IPS-15b (cell line): ENCODE data around the gene PRG2.

Experiments used
- H3K27me3 ChIP-seq: one replicate; pipeline ENCODE4 v1.6.1; 2013; ENCODE audit warnings: low read length; ENCODE audit not compliant: control insufficient read depth, insufficient read depth
- H3K36me3 ChIP-seq: one replicate; pipeline ENCODE4 v1.6.1; 2013; ENCODE audit warnings: low read length; ENCODE audit not compliant: control insufficient read depth, insufficient read depth
- H3K4me1 ChIP-seq: one replicate; pipeline ENCODE4 v1.6.1; 2013; ENCODE audit warnings: mild to moderate bottlenecking, low read length; ENCODE audit not compliant: control insufficient read depth, insufficient read depth
- H3K4me3 ChIP-seq: one replicate; pipeline ENCODE4 v1.5.1; 2013; ENCODE audit warnings: low read depth, low read length
- H3K9ac ChIP-seq: one replicate; pipeline ENCODE4 v1.6.1; 2013; ENCODE audit warnings: low read depth, mild to moderate bottlenecking, low read length
- H3K9me3 ChIP-seq: one replicate; pipeline ENCODE4 v1.6.1; 2013; ENCODE audit warnings: mild to moderate bottlenecking, low read length; ENCODE audit not compliant: control insufficient read depth, insufficient read depth

PRG2 gene

GRCh38 chr11:57390535-57390934 lies at the start of gene PRG2:
Gene PRG2, minus strand, starts transcription at chr11:57390650. Its CDS starts 706 bp downstream, at chr11:57389944.
- no peak within 1 kb of the TSS for H3K4me3 ChIP-seq
- no peaks in the 10 kb centered on the region for H3K36me3 ChIP-seq
- peaks cover 14% of the 10 kb centered on the region for H3K27me3 ChIP-seq
- H3K4me1 ChIP-seq = no peaks in the 10 kb centered on the region
- no peak within 1 kb of the TSS for H3K9ac ChIP-seq
- H3K9me3 ChIP-seq = no peaks in the 10 kb centered on the region

GRCh38 chr11:57439786-57440185 lies 49.3 kb upstream of the PRG2 start:
- Histone ChIP-seq H3K9ac (no peak overlapping the region), H3K27me3 (no peaks in the 10 kb centered on the region), H3K4me3 (no peak overlapping the region), H3K4me1 (no peaks in the 10 kb centered on the region), H3K9me3 (no peaks in the 10 kb centered on the region), H3K36me3 (no peaks in the 10 kb centered on the region)

- no peaks in the 10 kb centered on the region for H3K27me3 ChIP-seq
- no peaks in the 10 kb centered on the region for H3K9me3 ChIP-seq
- no peak overlapping the region for H3K9ac ChIP-seq
- no peaks in the 10 kb centered on the region for H3K4me1 ChIP-seq
- no peak overlapping the region for H3K4me3 ChIP-seq
- H3K36me3 ChIP-seq = no peaks in the 10 kb centered on the region
Observed at GRCh38 chr11:57438345-57439285, 48.2 kb upstream of the PRG2 start.

GRCh38 chr11:57436031-57436430 lies 45.6 kb upstream of the PRG2 start:
- Histone ChIP-seq H3K9ac (no peak overlapping the region), H3K4me1 (no peaks in the 10 kb centered on the region), H3K27me3 (no peaks in the 10 kb centered on the region), H3K9me3 (no peaks in the 10 kb centered on the region), H3K4me3 (no peak overlapping the region), H3K36me3 (no peaks in the 10 kb centered on the region)

- H3K4me3 ChIP-seq = no peak overlapping the region
- no peaks in the 10 kb centered on the region for H3K4me1 ChIP-seq
- no peaks in the 10 kb centered on the region for H3K36me3 ChIP-seq
- no peaks in the 10 kb centered on the region for H3K9me3 ChIP-seq
- H3K27me3 ChIP-seq = no peaks in the 10 kb centered on the region
- no peak overlapping the region for H3K9ac ChIP-seq
Observed at GRCh38 chr11:57434640-57435546, 44.4 kb upstream of the PRG2 start.

- H3K9ac ChIP-seq = no peak overlapping the region
- H3K9me3 ChIP-seq = no peaks in the 10 kb centered on the region
- no peaks in the 10 kb centered on the region for H3K4me1 ChIP-seq
- H3K27me3 ChIP-seq = peaks cover 20% of the 10 kb centered on the region
- H3K4me3 ChIP-seq = no peak overlapping the region
- no peaks in the 10 kb centered on the region for H3K36me3 ChIP-seq
Observed at GRCh38 chr11:57432714-57433163, 42.3 kb upstream of the PRG2 start.

- H3K27me3 ChIP-seq = peaks cover 25% of the 10 kb centered on the region
- no peak overlapping the region for H3K4me3 ChIP-seq
- no peaks in the 10 kb centered on the region for H3K9me3 ChIP-seq
- H3K4me1 ChIP-seq = peaks cover 4% of the 10 kb centered on the region
- no peaks in the 10 kb centered on the region for H3K36me3 ChIP-seq
- no peak overlapping the region for H3K9ac ChIP-seq
Observed at GRCh38 chr11:57432149-57432561, 41.7 kb upstream of the PRG2 start.

- Histone ChIP-seq H3K36me3 (no peaks in the 10 kb centered on the region), H3K27me3 (peaks cover 32% of the 10 kb centered on the region), H3K9me3 (no peaks in the 10 kb centered on the region), H3K4me1 (peaks cover 6% of the 10 kb centered on the region), H3K4me3 (no peak overlapping the region), H3K9ac (no peak overlapping the region)
Observed at GRCh38 chr11:57430952-57431351, 40.5 kb upstream of the PRG2 start.

- H3K4me3 ChIP-seq = no peak overlapping the region
- peaks cover 6% of the 10 kb centered on the region for H3K4me1 ChIP-seq
- no peaks in the 10 kb centered on the region for H3K9me3 ChIP-seq
- H3K27me3 ChIP-seq = peaks cover 39% of the 10 kb centered on the region
- peaks cover 2% of the 10 kb centered on the region for H3K36me3 ChIP-seq
- no peak overlapping the region for H3K9ac ChIP-seq
Observed at GRCh38 chr11:57429946-57430345, 39.5 kb upstream of the PRG2 start.

- H3K36me3 ChIP-seq = peaks cover 11% of the 10 kb centered on the region
- peaks cover 39% of the 10 kb centered on the region for H3K27me3 ChIP-seq
- no peaks in the 10 kb centered on the region for H3K9me3 ChIP-seq
- peaks cover 6% of the 10 kb centered on the region for H3K4me1 ChIP-seq
- no peak overlapping the region for H3K4me3 ChIP-seq
- no peak overlapping the region for H3K9ac ChIP-seq
Observed at GRCh38 chr11:57428643-57429042, 38.2 kb upstream of the PRG2 start.

- Histone ChIP-seq H3K9ac (no peak overlapping the region), H3K9me3 (no peaks in the 10 kb centered on the region), H3K4me1 (peaks cover 6% of the 10 kb centered on the region), H3K27me3 (peaks cover 39% of the 10 kb centered on the region), H3K36me3 (peaks cover 11% of the 10 kb centered on the region), H3K4me3 (no peak overlapping the region)
Observed at GRCh38 chr11:57427727-57428082, 37.3 kb upstream of the PRG2 start.
